H1 (cell line): ENCODE data around the gene PLEKHN1. TPM values are rescaled to one million over a fixed set of nuclear protein-coding genes. Genes with fewer than 3 reads are reported as not detected.

Experiments used
- CTCF ChIA-PET: fragments of 300-600 bp; sonication (Branson Sonifier 250); formaldehyde crosslinking; loops from one replicate; lab custom pipeline; 2021; ENCODE audit not compliant: partially characterized antibody; lab: Charles Lee
- POLR2A ChIA-PET: fragments of 300-600 bp; sonication (Branson Sonifier 250); formaldehyde crosslinking; loops from one replicate; lab custom pipeline; 2021; ENCODE audit warnings: inconsistent platforms; ENCODE audit not compliant: partially characterized antibody; lab: Charles Lee
- DNase-seq, 2 experiments: peaks; one replicate each; pipeline versions ENCODE4 v3.0.0 to v3.0.0-alpha.2; 2010 to 2022; ENCODE audit warnings: low spot score in 2 of 2, low read depth in 1 of 2, mixed read lengths in 1 of 2
- FAIRE-seq: peaks from 2 replicates; lab custom pipeline; 2011; peaks lifted over from hg19 to GRCh38; lab: Jason Lieb, UNC
- H2AFZ ChIP-seq: 2 replicates; pipeline ENCODE4 v1.8.1; 2012; ENCODE audit warnings: low read length, inconsistent platforms
- H2AK5ac ChIP-seq: 2 replicates; pipeline ENCODE4 v1.6.1; 2013; ENCODE audit warnings: low read depth, low read length
- H2BK120ac ChIP-seq: replicated peaks from 2 replicates; pipeline ENCODE3; 2013; ENCODE audit warnings: low read depth, low read length, inconsistent platforms
- H2BK12ac ChIP-seq: 2 replicates; pipeline ENCODE4 v1.6.1; 2013; ENCODE audit warnings: low read depth, low read length
- H2BK15ac ChIP-seq: 2 replicates; pipeline ENCODE4 v1.6.1; 2013; ENCODE audit warnings: low read length
- H2BK20ac ChIP-seq: 2 replicates; pipeline ENCODE4 v1.6.1; 2013; ENCODE audit warnings: low read length
- H2BK5ac ChIP-seq: 2 replicates; pipeline ENCODE4 v1.6.1; 2013; ENCODE audit warnings: low read depth, low read length
- H3K14ac ChIP-seq: 2 replicates; pipeline ENCODE4 v1.6.1; 2013; ENCODE audit warnings: inconsistent platforms; ENCODE audit not compliant: insufficient read length
- H3K18ac ChIP-seq: 2 replicates; pipeline ENCODE4 v1.6.1; 2013; ENCODE audit warnings: low read length; ENCODE audit errors: extremely low read depth
- H3K23ac ChIP-seq: 2 replicates; pipeline ENCODE4 v1.6.1; 2013; ENCODE audit warnings: inconsistent platforms; ENCODE audit not compliant: insufficient read length
- H3K23me2 ChIP-seq: 2 replicates; pipeline ENCODE4 v1.6.1; 2013; ENCODE audit warnings: low read depth, low read length
- H3K27ac ChIP-seq: 2 replicates; pipeline ENCODE4 v1.6.1; 2011; ENCODE audit warnings: low read depth, low read length, inconsistent platforms
- H3K27me3 ChIP-seq, 4 experiments: replicated peaks in 1 of 4; 1 replicate in 1 of 4; 2 replicates in 3 of 4; pipeline versions ENCODE4 v1.6.1 to v1.8.1; 2011 to 2013; ENCODE audit warnings: low read length in 3 of 4, mild to moderate bottlenecking in 3 of 4, inconsistent platforms in 2 of 4, mixed read lengths in 2 of 4, moderate library complexity in 1 of 4; ENCODE audit not compliant: control insufficient read depth in 3 of 4, insufficient read depth in 3 of 4; ENCODE audit errors: extremely low read depth in 1 of 4
- H3K36me3 ChIP-seq, 4 experiments: 2 replicates each; pipeline versions ENCODE4 v1.6.1 to v1.8.1; 2011 to 2013; ENCODE audit warnings: mild to moderate bottlenecking in 4 of 4, low read length in 3 of 4, moderate library complexity in 2 of 4, control low read depth in 1 of 4, inconsistent platforms in 1 of 4; ENCODE audit not compliant: insufficient read depth in 4 of 4, control insufficient read depth in 2 of 4
- H3K4ac ChIP-seq: replicated peaks from 2 replicates; pipeline ENCODE3; 2013; ENCODE audit warnings: low read length, low read depth, mixed read lengths, inconsistent platforms; ENCODE audit not compliant: insufficient read length
- H3K4me1 ChIP-seq, 4 experiments: replicated peaks in 1 of 4; 1 replicate in 1 of 4; 2 replicates in 3 of 4; pipeline versions ENCODE4 v1.6.1 to v1.8.1; 2011 to 2013; ENCODE audit warnings: low read length in 3 of 4, inconsistent platforms in 2 of 4, mixed read lengths in 1 of 4; ENCODE audit not compliant: insufficient read depth in 4 of 4, control insufficient read depth in 3 of 4
- H3K4me2 ChIP-seq, 2 experiments: 2 replicates each; pipeline versions ENCODE4 v1.6.1 to v1.8.1; 2011 to 2013; ENCODE audit warnings: low read depth in 2 of 2, low read length in 2 of 2, control low read depth in 1 of 2, inconsistent platforms in 1 of 2, mild to moderate bottlenecking in 1 of 2; ENCODE audit not compliant: insufficient read depth in 1 of 2
- H3K4me3 ChIP-seq, 4 experiments: fragments of 200-600, 300-600 bp in 1 of 4; sonication (generic), shearing (Covaris generic), sonication (Bioruptor Twin) in 1 of 4; 2 replicates each; pipeline versions ENCODE4 v1.5.1 to v1.8.1; 2011 to 2016; ENCODE audit warnings: low read length in 4 of 4, low read depth in 3 of 4, control low read depth in 2 of 4, inconsistent platforms in 2 of 4, mild to moderate bottlenecking in 2 of 4, mixed read lengths in 1 of 4, moderate library complexity in 1 of 4; ENCODE audit not compliant: insufficient read depth in 2 of 4; ENCODE audit errors: extremely low read depth in 1 of 4
- H3K56ac ChIP-seq: replicated peaks from 2 replicates; pipeline ENCODE3; 2013; ENCODE audit warnings: low read depth, mild to moderate bottlenecking, mixed read lengths, low read length, inconsistent platforms; ENCODE audit not compliant: insufficient read length
- H3K79me1 ChIP-seq: 2 replicates; pipeline ENCODE4 v1.6.1; 2013; ENCODE audit warnings: low read depth, low read length, control low read depth
- H3K79me2 ChIP-seq, 2 experiments: 2 replicates each; pipeline versions ENCODE4 v1.6.1 to v1.8.1; 2012 to 2013; ENCODE audit warnings: low read length in 2 of 2, mild to moderate bottlenecking in 2 of 2, inconsistent platforms in 1 of 2; ENCODE audit not compliant: insufficient read depth in 2 of 2, control insufficient read depth in 1 of 2
- H3K9ac ChIP-seq, 4 experiments: replicated peaks in 1 of 4; 1 replicate in 1 of 4; 2 replicates in 3 of 4; pipeline versions ENCODE4 v1.6.1 to v1.8.1; 2011 to 2013; ENCODE audit warnings: low read depth in 3 of 4, low read length in 3 of 4, control low read depth in 2 of 4, mild to moderate bottlenecking in 2 of 4, moderate library complexity in 2 of 4, inconsistent platforms in 1 of 4; ENCODE audit errors: extremely low read depth in 1 of 4
- H3K9me3 ChIP-seq, 2 experiments: 2 replicates each; pipeline versions ENCODE4 v1.6.1 to v1.8.1; 2012 to 2013; ENCODE audit warnings: mild to moderate bottlenecking in 2 of 2, moderate library complexity in 2 of 2, control low read depth in 1 of 2, inconsistent platforms in 1 of 2, low read depth in 1 of 2, low read length in 1 of 2, mixed read lengths in 1 of 2; ENCODE audit not compliant: insufficient read depth in 2 of 2
- H4K20me1 ChIP-seq, 2 experiments: replicated peaks in 1 of 2; 2 replicates each; pipeline versions ENCODE3 to v1.8.1; 2011 to 2013; ENCODE audit warnings: inconsistent platforms in 2 of 2, low read length in 2 of 2, mild to moderate bottlenecking in 1 of 2; ENCODE audit not compliant: insufficient read depth in 2 of 2, control insufficient read depth in 1 of 2
- H4K5ac ChIP-seq: 2 replicates; pipeline ENCODE4 v1.6.1; 2013; ENCODE audit warnings: low read length, low read depth, mixed read lengths, inconsistent platforms; ENCODE audit not compliant: insufficient read length
- H4K8ac ChIP-seq: 2 replicates; pipeline ENCODE4 v1.8.0; 2013; ENCODE audit warnings: mild to moderate bottlenecking, moderate library complexity, low read length, inconsistent platforms; ENCODE audit not compliant: insufficient read depth; ENCODE audit errors: extremely low read depth
- H4K91ac ChIP-seq: replicated peaks from 2 replicates; pipeline ENCODE3; 2013; ENCODE audit warnings: low read length, mixed read lengths, inconsistent platforms; ENCODE audit not compliant: insufficient read length
- BCL11A ChIP-seq, 2 experiments: IDR thresholded peaks; one replicate each; pipeline ENCODE4 v1.6.1; 2011; ENCODE audit warnings: low read depth in 2 of 2, low read length in 2 of 2, mild to moderate bottlenecking in 2 of 2
- CBX8 ChIP-seq: fragments of 300-800, 300-1000 bp; sonication (generic); IDR thresholded peaks from 2 replicates; pipeline ENCODE4 v1.7.1; 2016; ENCODE audit warnings: low read depth, low read length, borderline replicate concordance
- KDM1A ChIP-seq: fragments of 200-600, 300-600 bp; sonication (generic); IDR thresholded peaks from 2 replicates; pipeline ENCODE4 v1.7.1; 2016; ENCODE audit warnings: mild to moderate bottlenecking, low read length, borderline replicate concordance
- POU5F1 ChIP-seq: IDR thresholded peaks from 2 replicates; pipeline ENCODE4 v1.6.1; 2011; ENCODE audit warnings: low read depth, mild to moderate bottlenecking, low read length, moderate library complexity
- WGBS, 2 experiments: shearing (Covaris generic) in 1 of 2; methylation state at CpG; one replicate each; pipeline versions ENCODE4 v1.1.6 to v1.1.7; 2013 to 2015; ENCODE audit warnings: low lambda C conversion rate in 2 of 2, mixed read lengths in 2 of 2, inconsistent platforms in 1 of 2, low coverage in 1 of 2, missing lambda C conversion rate in 1 of 2; ENCODE audit not compliant: insufficient replicate concordance in 2 of 2, insufficient coverage in 1 of 2, insufficient read length in 1 of 2; ENCODE audit errors: extremely low coverage in 1 of 2, missing lambda C conversion rate in 1 of 2; 5-methylcytosine and 5-hydroxymethylcytosine counted together
- polyA plus RNA-seq, 7 experiments: library from polyadenylated mRNA; depleted of rRNA in 3 of 7; stranded (reverse) in 5 of 7; unstranded in 2 of 7; fragments of >200 nt in 5 of 7; fragments of 200-250 nt in 2 of 7; gene quantifications; 1 replicate in 5 of 7; 2 replicates in 1 of 7; 4 replicates in 1 of 7; pipeline versions ENCODE4 v1.2.1 to v1.2.3, GENCODE V29; 2011 to 2013; ENCODE audit warnings: missing spikeins in 2 of 7, mixed read lengths in 2 of 7
- total RNA-seq: library from RNA; stranded (reverse); fragmentation: NEBNext Ultra II Directional; extraction: Animal tissue kit (Norgen Biotek cat#: 25700); gene quantifications from 2 replicates; pipeline ENCODE4 v1.2.1, GENCODE V29; 2021

Gene PLEKHN1
- total and polyA plus RNA-seq, 2 of the 8 experiments (the other 6 are each of a cell fraction or from before 2014, with no cell fraction given) = 0.39 to 1.5 TPM

DNA sequence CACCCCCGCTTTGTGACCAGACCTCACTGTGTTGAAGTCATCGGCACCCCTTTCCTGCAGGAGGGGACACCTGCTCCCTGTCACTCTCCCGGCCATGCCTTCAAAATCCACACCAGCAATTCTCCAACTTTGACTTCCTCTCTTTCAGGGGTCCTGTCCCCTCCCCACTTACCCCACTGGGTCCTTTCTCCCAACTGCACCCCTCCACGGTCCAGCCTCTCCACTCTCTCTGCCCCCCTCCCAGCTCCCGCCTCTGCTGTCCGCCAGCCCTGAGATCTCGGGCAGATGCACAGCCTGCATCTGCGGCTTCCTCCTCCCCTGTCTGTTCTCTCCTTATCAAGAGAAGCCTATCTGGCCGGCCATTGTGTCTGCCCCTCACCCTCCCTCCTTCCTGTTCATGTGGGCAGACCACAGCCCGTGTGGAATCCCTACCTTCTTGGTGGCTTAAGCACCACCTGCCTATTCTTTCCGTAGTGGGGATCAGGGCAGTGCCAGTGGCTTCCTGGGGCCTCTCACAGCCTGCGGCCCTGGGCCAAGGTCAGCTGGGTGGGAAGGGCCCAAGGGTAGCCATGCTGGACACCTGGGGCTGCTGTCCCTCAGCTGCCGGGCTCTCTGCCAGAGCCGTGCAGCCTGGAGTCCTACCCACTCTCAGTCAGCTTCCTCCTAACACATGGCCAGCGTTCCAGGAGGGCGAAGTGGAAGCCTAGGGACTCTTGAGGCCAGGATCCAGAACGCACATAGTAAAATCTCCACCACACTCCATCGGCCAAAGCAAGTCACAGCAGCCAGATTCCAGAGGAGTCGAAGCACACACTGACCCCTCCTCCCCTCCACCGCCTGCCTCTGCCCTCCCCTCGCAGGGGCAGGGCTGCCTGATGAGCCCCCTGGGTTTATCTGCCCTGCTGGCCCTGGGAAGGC lies 38.8 kb downstream of the PLEKHN1 start:
- 0 out of 7 replicates have a peak overlapping the region, but pooled peaks of 1 of the 4 experiments have one; percentile 10 for H3K9ac ChIP-seq
- no peak for TF ChIP-seq BCL11A (IDR thresholded peaks at IDR 0.05; ENCODE audit: low read depth in 2 of 2, low read length in 2 of 2)
- TF ChIP-seq POU5F1 = no peak
- TF ChIP-seq CBX8 = no peak
- no peak for TF ChIP-seq KDM1A
- peak overlapping the region; percentile 41; the same call in 1 of the 2 replicates for H4K8ac ChIP-seq
- H4K91ac ChIP-seq = no peak overlapping the region
- H3K56ac ChIP-seq = no peak overlapping the region
- H2AK5ac ChIP-seq = no peak overlapping the region
- peak overlapping the region; percentile 61; the same call in 1 of the 2 replicates for H2BK20ac ChIP-seq
- no peak overlapping the region for H2BK5ac ChIP-seq
- WGBS, 2 experiments = 76% methylated on average over 21 of the region's 21 CpGs; no CpG with 5 or more reads in 1 of the 2 experiments
- no peaks in the 10 kb centered on the region for H3K9me3 ChIP-seq
- DNase-seq (no peak), FAIRE-seq (no peak)
- peak overlapping the region in 1 of 2 experiments; percentile 23; a peak in 1 of 4 replicates for H3K4me2 ChIP-seq
- H3K4ac ChIP-seq = peak overlapping the region; percentile 53
- H3K4me1 ChIP-seq = peaks cover 0 to 28% (median 10%) of the 10 kb centered on the region in 4 experiments; a peak in 3 of 7 replicates
- no peak overlapping the region; the same call in none of the 2 replicates for H3K18ac ChIP-seq
- no peak overlapping the region for H2AFZ ChIP-seq
- no peaks in the 10 kb centered on the region for H3K36me3 ChIP-seq
- peak overlapping the region; percentile 90 for H2BK12ac ChIP-seq
- CTCF ChIA-PET = interaction anchor here (1.4 to 4.5 kb wide), 4 partner anchors 10 to 23 kb away, joined by 6 to 21 read pairs (median 10); partner anchors contain the start of genes ISG15 and PERM1
- peaks cover 15 to 52% (median 32%) of the 10 kb centered on the region in 4 experiments for H3K27me3 ChIP-seq
- no peak overlapping the region for H4K5ac ChIP-seq
- no peak overlapping the region for H3K14ac ChIP-seq
- no peaks in the 10 kb centered on the region for H3K79me2 ChIP-seq
- peaks cover 0 to 2% of the 10 kb centered on the region in 2 experiments for H4K20me1 ChIP-seq
- H2BK120ac ChIP-seq = no peak overlapping the region
- H3K27ac ChIP-seq = no peak overlapping the region
- no peak overlapping the region for H3K4me3 ChIP-seq
- peak overlapping the region; percentile 72 for H2BK15ac ChIP-seq
- H3K23me2 ChIP-seq = peaks cover 6% of the 10 kb centered on the region; the same call in 1 of the 2 replicates
- H3K23ac ChIP-seq = no peak overlapping the region
- no peaks in the 10 kb centered on the region for H3K79me1 ChIP-seq
- POLR2A ChIA-PET = interaction anchor here (0.9 to 4.2 kb wide), 9 partner anchors 9 to 33 kb away, joined by 3 to 40 read pairs (median 3); partner anchors contain the start of gene ISG15
